HAP-1 (cell line): ENCODE data around the gene SVIL.

Source experiments
- DNase-seq, 2 experiments: peaks; one replicate each; pipeline ENCODE4 v3.0.0-alpha.2; 2016 to 2020; ENCODE audit warnings: low spot score in 2 of 2
- H3K27me3 ChIP-seq: fragments of 250-450 bp; sonication (Bioruptor Pico); 2 replicates; pipeline ENCODE4 v1.5.1; 2020; ENCODE audit warnings: low read depth, mild to moderate bottlenecking, moderate library complexity
- H3K36me3 ChIP-seq: fragments of 250-450 bp; sonication (Bioruptor Pico); replicated peaks from 2 replicates; pipeline ENCODE4 v1.5.1; 2020; ENCODE audit warnings: mild to moderate bottlenecking
- H3K4me1 ChIP-seq: fragments of 250-450 bp; sonication (Bioruptor Pico); 2 replicates; pipeline ENCODE4 v1.5.1; 2020; ENCODE audit warnings: mild to moderate bottlenecking
- H3K4me3 ChIP-seq: fragments of 250-450 bp; sonication (Bioruptor Pico); 2 replicates; pipeline ENCODE4 v1.5.1; 2020; ENCODE audit warnings: mild to moderate bottlenecking, moderate library complexity
- H3K9me3 ChIP-seq: fragments of 250-450 bp; sonication (Bioruptor Pico); 2 replicates; pipeline ENCODE4 v1.5.1; 2020; ENCODE audit warnings: mild to moderate bottlenecking, moderate library complexity
- in situ Hi-C: fragments of 300-500 bp; cut with MboI; formaldehyde crosslinking; loops from 3 replicates; pipeline ENCODE4 v1.14.3; 2020; ENCODE audit warnings: low sequenced_read_pairs, inconsistent platforms, mixed read lengths

SVIL gene

GRCh38 chr10:29411666-29412315 is 223.0 kb downstream of the SVIL start:
- peaks cover 25% of the 10 kb centered on the region for H3K4me1 ChIP-seq
- no peak for DNase-seq
- in situ Hi-C loops: no loop called here
- H3K27me3 ChIP-seq: no peaks in the 10 kb centered on the region
- no peaks in the 10 kb centered on the region for H3K36me3 ChIP-seq
- peaks cover 7% of the 10 kb centered on the region; the same call in 1 of the 2 replicates for H3K9me3 ChIP-seq
- no peak overlapping the region for H3K4me3 ChIP-seq

GRCh38 chr10:29409241-29410054 is 225.3 kb downstream of the SVIL start:
- peaks cover 17% of the 10 kb centered on the region for H3K9me3 ChIP-seq
- no peaks in the 10 kb centered on the region for H3K36me3 ChIP-seq
- DNase-seq: peak; percentile 65 to 79
- H3K27me3 ChIP-seq: no peaks in the 10 kb centered on the region
- H3K4me3 ChIP-seq: peak overlapping the region; percentile 67
- in situ Hi-C loops: no loop called here
- peaks cover 24% of the 10 kb centered on the region for H3K4me1 ChIP-seq

GRCh38 chr10:29408847-29409240 is 225.9 kb downstream of the SVIL start:
- H3K36me3 ChIP-seq: no peaks in the 10 kb centered on the region
- peaks cover 17% of the 10 kb centered on the region for H3K9me3 ChIP-seq
- peaks cover 18% of the 10 kb centered on the region for H3K4me1 ChIP-seq
- no peaks in the 10 kb centered on the region for H3K27me3 ChIP-seq
- H3K4me3 ChIP-seq: peak overlapping the region; percentile 67; the same call in 1 of the 2 replicates
- DNase-seq: no peak
- in situ Hi-C loops: no loop called here
